ENCODE results near the gene NABP1. TPM values are rescaled to one million over a fixed set of nuclear protein-coding genes. Genes with fewer than 3 reads are reported as not detected.

The NABP1 gene
- polyA plus RNA-seq, 1 of the 3 experiments (the other 2 are of a cell fraction): 19.1 TPM

DNA sequence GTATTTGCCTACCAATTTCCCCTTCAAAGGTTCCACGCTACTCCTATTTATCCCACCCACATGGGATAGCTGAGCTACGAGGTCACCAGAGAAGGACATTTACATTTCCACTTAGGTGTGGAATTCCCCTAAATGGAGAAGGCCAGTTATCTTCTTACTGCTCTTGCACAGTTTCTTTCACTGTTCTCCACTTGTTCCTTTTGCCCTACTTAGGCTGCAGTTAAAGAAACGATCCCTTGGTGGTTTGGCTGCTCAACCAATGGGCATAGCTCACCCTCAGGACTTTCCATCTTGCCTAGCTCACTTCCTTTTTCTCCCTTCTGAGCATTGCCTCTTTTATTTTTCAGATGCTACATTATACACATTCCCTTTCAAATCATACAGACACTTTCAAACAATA lies 11.2 kb upstream of the NABP1 start:
- H3K9ac ChIP-seq: no peak overlapping the region
- no peak for DNase-seq
- no peaks in the 10 kb centered on the region for H3K9me2 ChIP-seq
- ChIA-PET CTCF (interaction anchor here (0.7 to 1.6 kb wide), 2 partner anchors 25 to 111 kb away, joined by 3 to 4 read pairs; no protein-coding TSS in a partner anchor), POLR2A (no interaction called here)
- no peaks in the 10 kb centered on the region for H3K27me3 ChIP-seq (ENCODE audit: insufficient read depth)
- H3K36me3 ChIP-seq (replicated peaks in 1 of 2; ENCODE audit: control insufficient read depth in 1 of 2, insufficient read depth in 2 of 2, low read length in 1 of 2): no peaks in the 10 kb centered on the region
- no peak overlapping the region; a peak in 1 of 4 replicates for H3K27ac ChIP-seq (ENCODE audit: low read depth in 2 of 2, low read length in 1 of 2)
- no peaks in the 10 kb centered on the region for H3F3A ChIP-seq (replicated peaks; ENCODE audit: insufficient read depth)
- H2AFZ ChIP-seq (ENCODE audit: low read depth): peak overlapping the region; percentile 64
- H3K4me3 ChIP-seq (ENCODE audit: low read depth in 2 of 2, low read length in 1 of 2): no peak overlapping the region
- no peak overlapping the region for H3K4me2 ChIP-seq
- no peaks in the 10 kb centered on the region for H3K79me2 ChIP-seq (ENCODE audit: insufficient read depth)
- no peaks in the 10 kb centered on the region for H4K20me1 ChIP-seq (ENCODE audit: insufficient read depth)
- WGBS (ENCODE audit: low lambda C conversion rate): 65% methylated on average over 3 of the region's 3 CpGs
- no peak for TF ChIP-seq GABPA (IDR thresholded peaks at IDR 0.05; ENCODE audit: low read depth)
- H3K9me3 ChIP-seq: no peaks in the 10 kb centered on the region
- H3K4me1 ChIP-seq (ENCODE audit: control insufficient read depth in 1 of 2, insufficient read depth in 2 of 2, low read depth in 1 of 2, low read length in 1 of 2): no peaks in the 10 kb centered on the region

DNA sequence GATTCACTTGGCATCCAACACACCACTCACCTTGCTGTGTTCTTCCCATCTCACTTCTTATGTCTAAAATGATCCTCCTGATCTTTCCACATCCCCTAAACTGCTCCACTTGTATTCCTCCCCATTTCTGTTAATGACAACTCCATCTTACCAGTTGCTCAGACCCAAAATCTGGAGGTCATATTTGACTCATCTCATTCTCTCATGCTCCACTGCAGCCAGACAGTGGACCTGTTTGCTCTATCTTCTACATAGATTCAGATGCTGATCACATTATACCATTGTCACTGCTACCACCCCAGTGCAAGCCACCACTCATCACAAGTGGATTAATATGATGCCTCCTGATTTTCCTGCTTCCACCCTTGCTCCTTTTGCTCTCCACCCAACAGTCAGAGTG lies 7.9 kb upstream of the NABP1 start:
- CTCF ChIA-PET: no interaction called here
- Histone ChIP-seq H3K4me2 (no peak overlapping the region), H3K9ac (no peak overlapping the region), H4K20me1 (ENCODE audit: insufficient read depth) (no peaks in the 10 kb centered on the region), H3K27me3 (ENCODE audit: insufficient read depth) (no peaks in the 10 kb centered on the region), H3K27ac (ENCODE audit: low read depth in 2 of 2, low read length in 1 of 2) (no peak overlapping the region), H3K9me3 (no peaks in the 10 kb centered on the region), H3K4me1 (ENCODE audit: control insufficient read depth in 1 of 2, insufficient read depth in 2 of 2, low read depth in 1 of 2, low read length in 1 of 2) (no peaks in the 10 kb centered on the region), H3K79me2 (ENCODE audit: insufficient read depth) (no peaks in the 10 kb centered on the region), H2AFZ (ENCODE audit: low read depth) (no peak overlapping the region; the same call in 1 of the 2 replicates), H3K36me3 (replicated peaks in 1 of 2; ENCODE audit: control insufficient read depth in 1 of 2, insufficient read depth in 2 of 2, low read length in 1 of 2) (no peaks in the 10 kb centered on the region), H3F3A (replicated peaks; ENCODE audit: insufficient read depth) (no peaks in the 10 kb centered on the region), H3K9me2 (no peaks in the 10 kb centered on the region), H3K4me3 (ENCODE audit: low read depth in 2 of 2, low read length in 1 of 2) (no peak overlapping the region)
- no peak for TF ChIP-seq NRF1 (IDR thresholded peaks at IDR 0.05; ENCODE audit: low read depth, low read length)
- TF ChIP-seq FOSL2 (IDR thresholded peaks at IDR 0.05; ENCODE audit: borderline replicate concordance, low read depth): no peak
- no peak for DNase-seq
- POLR2A ChIA-PET: no interaction called here

DNA sequence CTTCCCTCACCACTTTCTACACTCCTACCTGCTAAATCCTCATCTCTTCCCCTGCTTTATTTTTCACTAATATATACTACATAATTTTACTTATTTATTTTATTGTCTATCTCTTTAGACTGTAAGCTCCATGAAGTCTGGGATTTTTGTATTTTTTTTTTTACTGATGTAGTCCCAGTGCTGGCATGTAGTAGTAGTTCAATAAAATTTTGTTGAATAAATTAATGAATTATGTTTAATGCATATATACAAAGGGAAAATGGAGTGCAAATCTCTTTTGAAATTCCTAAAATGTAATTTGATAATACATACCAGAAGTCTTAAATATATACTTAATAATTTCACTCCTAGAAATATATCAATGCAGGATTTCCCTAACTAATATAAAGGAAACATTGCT lies 7.1 kb upstream of the NABP1 start:
- CTCF ChIA-PET: no interaction called here
- TF ChIP-seq ELF1 (IDR thresholded peaks at IDR 0.05) (no peak), GATA2 (CRISPR knock-in tag; IDR thresholded peaks at IDR 0.05) (no peak), RAD21 (IDR thresholded peaks at IDR 0.05; ENCODE audit: low read length) (no peak), SIN3A (IDR thresholded peaks at IDR 0.05; ENCODE audit: borderline replicate concordance, low read depth, low read length) (no peak), EP300 (IDR thresholded peaks at IDR 0.05; ENCODE audit: borderline replicate concordance in 1 of 2, low read depth in 1 of 2, low read length in 1 of 2) (no peak), CHD2 (IDR thresholded peaks at IDR 0.05; ENCODE audit: low read length, partially characterized antibody) (no peak), FOSL2 (IDR thresholded peaks at IDR 0.05; ENCODE audit: borderline replicate concordance, low read depth) (no peak), FOXJ3 (CRISPR knock-in tag; IDR thresholded peaks at IDR 0.05) (no peak), SMC3 (IDR thresholded peaks at IDR 0.05; ENCODE audit: low read depth, low read length) (no peak), POLR2AphosphoS5 (IDR thresholded peaks at IDR 0.05; ENCODE audit: low read depth, low read length) (no peak)
- TF ChIP-seq, protein P1, sequence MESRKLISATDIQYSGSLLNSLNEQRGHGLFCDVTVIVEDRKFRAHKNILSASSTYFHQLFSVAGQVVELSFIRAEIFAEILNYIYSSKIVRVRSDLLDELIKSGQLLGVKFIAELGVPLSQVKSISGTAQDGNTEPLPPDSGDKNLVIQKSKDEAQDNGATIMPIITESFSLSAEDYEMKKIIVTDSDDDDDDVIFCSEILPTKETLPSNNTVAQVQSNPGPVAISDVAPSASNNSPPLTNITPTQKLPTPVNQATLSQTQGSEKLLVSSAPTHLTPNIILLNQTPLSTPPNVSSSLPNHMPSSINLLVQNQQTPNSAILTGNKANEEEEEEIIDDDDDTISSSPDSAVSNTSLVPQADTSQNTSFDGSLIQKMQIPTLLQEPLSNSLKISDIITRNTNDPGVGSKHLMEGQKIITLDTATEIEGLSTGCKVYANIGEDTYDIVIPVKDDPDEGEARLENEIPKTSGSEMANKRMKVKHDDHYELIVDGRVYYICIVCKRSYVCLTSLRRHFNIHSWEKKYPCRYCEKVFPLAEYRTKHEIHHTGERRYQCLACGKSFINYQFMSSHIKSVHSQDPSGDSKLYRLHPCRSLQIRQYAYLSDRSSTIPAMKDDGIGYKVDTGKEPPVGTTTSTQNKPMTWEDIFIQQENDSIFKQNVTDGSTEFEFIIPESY (IDR thresholded peaks at IDR 0.05; ENCODE audit: borderline replicate concordance, low read depth): no peak
- TF ChIP-seq, protein P2, sequence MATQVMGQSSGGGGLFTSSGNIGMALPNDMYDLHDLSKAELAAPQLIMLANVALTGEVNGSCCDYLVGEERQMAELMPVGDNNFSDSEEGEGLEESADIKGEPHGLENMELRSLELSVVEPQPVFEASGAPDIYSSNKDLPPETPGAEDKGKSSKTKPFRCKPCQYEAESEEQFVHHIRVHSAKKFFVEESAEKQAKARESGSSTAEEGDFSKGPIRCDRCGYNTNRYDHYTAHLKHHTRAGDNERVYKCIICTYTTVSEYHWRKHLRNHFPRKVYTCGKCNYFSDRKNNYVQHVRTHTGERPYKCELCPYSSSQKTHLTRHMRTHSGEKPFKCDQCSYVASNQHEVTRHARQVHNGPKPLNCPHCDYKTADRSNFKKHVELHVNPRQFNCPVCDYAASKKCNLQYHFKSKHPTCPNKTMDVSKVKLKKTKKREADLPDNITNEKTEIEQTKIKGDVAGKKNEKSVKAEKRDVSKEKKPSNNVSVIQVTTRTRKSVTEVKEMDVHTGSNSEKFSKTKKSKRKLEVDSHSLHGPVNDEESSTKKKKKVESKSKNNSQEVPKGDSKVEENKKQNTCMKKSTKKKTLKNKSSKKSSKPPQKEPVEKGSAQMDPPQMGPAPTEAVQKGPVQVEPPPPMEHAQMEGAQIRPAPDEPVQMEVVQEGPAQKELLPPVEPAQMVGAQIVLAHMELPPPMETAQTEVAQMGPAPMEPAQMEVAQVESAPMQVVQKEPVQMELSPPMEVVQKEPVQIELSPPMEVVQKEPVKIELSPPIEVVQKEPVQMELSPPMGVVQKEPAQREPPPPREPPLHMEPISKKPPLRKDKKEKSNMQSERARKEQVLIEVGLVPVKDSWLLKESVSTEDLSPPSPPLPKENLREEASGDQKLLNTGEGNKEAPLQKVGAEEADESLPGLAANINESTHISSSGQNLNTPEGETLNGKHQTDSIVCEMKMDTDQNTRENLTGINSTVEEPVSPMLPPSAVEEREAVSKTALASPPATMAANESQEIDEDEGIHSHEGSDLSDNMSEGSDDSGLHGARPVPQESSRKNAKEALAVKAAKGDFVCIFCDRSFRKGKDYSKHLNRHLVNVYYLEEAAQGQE (IDR thresholded peaks at IDR 0.05; ENCODE audit: low read depth, low read length): no peak
- TF ChIP-seq, protein P3, sequence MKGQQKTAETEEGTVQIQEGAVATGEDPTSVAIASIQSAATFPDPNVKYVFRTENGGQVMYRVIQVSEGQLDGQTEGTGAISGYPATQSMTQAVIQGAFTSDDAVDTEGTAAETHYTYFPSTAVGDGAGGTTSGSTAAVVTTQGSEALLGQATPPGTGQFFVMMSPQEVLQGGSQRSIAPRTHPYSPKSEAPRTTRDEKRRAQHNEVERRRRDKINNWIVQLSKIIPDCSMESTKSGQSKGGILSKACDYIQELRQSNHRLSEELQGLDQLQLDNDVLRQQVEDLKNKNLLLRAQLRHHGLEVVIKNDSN (IDR thresholded peaks at IDR 0.05; ENCODE audit: borderline replicate concordance, low read depth): no peak
- TF ChIP-seq, protein P4, sequence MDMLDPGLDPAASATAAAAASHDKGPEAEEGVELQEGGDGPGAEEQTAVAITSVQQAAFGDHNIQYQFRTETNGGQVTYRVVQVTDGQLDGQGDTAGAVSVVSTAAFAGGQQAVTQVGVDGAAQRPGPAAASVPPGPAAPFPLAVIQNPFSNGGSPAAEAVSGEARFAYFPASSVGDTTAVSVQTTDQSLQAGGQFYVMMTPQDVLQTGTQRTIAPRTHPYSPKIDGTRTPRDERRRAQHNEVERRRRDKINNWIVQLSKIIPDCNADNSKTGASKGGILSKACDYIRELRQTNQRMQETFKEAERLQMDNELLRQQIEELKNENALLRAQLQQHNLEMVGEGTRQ (IDR thresholded peaks at IDR 0.05; ENCODE audit: borderline replicate concordance, low read depth, low read length): no peak

More for the DNA sequence above, 7.1 kb upstream of the NABP1 start:
- Histone ChIP-seq H3K4me2 (no peak overlapping the region), H3K9me2 (no peaks in the 10 kb centered on the region), H3K36me3 (replicated peaks in 1 of 2; ENCODE audit: control insufficient read depth in 1 of 2, insufficient read depth in 2 of 2, low read length in 1 of 2) (no peaks in the 10 kb centered on the region), H3K4me3 (ENCODE audit: low read depth in 2 of 2, low read length in 1 of 2) (no peak overlapping the region), H3K79me2 (ENCODE audit: insufficient read depth) (no peaks in the 10 kb centered on the region), H3K4me1 (ENCODE audit: control insufficient read depth in 1 of 2, insufficient read depth in 2 of 2, low read depth in 1 of 2, low read length in 1 of 2) (no peaks in the 10 kb centered on the region), H3K27ac (ENCODE audit: low read depth in 2 of 2, low read length in 1 of 2) (no peak overlapping the region), H3K9ac (no peak overlapping the region), H3K9me3 (no peaks in the 10 kb centered on the region), H2AFZ (ENCODE audit: low read depth) (no peak overlapping the region), H4K20me1 (ENCODE audit: insufficient read depth) (no peaks in the 10 kb centered on the region), H3K27me3 (ENCODE audit: insufficient read depth) (no peaks in the 10 kb centered on the region), H3F3A (replicated peaks; ENCODE audit: insufficient read depth) (no peaks in the 10 kb centered on the region)
- DNase-seq: no peak
- POLR2A ChIA-PET: no interaction called here
